Measurements from ENCODE around the gene DPY30. TPM values are rescaled to one million over a fixed set of nuclear protein-coding genes. Genes with fewer than 3 reads are reported as not detected.

The DPY30 gene
- total RNA-seq = 37.5 TPM
- long read RNA-seq, transcript DPY30-202 (5 exons, 708 nt) = major isoform, 7 of 13 reads
- long read RNA-seq, partial matches to known transcripts = 3 of 13 reads
- long read RNA-seq, other reads (novel, unspliced or antisense) = 1 of 13 reads

GRCh38 chr2:32039447-32040219 is at the start of gene DPY30:
DPY30 (minus strand) TSS chr2:32039805; CDS start chr2:32039456, 349 bp downstream.
- Histone ChIP-seq H3K36me3 (peaks cover 12% of the 10 kb centered on the region), H3K4me3 (peak within 1 kb of the TSS; percentile 97), H3K27ac (replicated peaks) (peak within 1 kb of the TSS; percentile 85), H3K4me1 (peaks cover 19% of the 10 kb centered on the region), H3K27me3 (ENCODE audit: low read depth) (no peaks in the 10 kb centered on the region), H3K9me3 (replicated peaks) (no peaks in the 10 kb centered on the region)
- intact Hi-C loops (cut with micrococcal nuclease) = no loop called here
- no peak for TF ChIP-seq CTCF (IDR thresholded peaks at IDR 0.05; ENCODE audit: borderline replicate concordance)
- peak; percentile 92 for DNase-seq

- DNase-seq = no peak
- H3K27ac ChIP-seq (replicated peaks) = no peak overlapping the region
- H3K4me1 ChIP-seq = peaks cover 14% of the 10 kb centered on the region
- intact Hi-C loops (cut with micrococcal nuclease) = no loop called here
- no peak overlapping the region for H3K4me3 ChIP-seq
- no peak for TF ChIP-seq CTCF (IDR thresholded peaks at IDR 0.05; ENCODE audit: borderline replicate concordance)
- no peaks in the 10 kb centered on the region for H3K27me3 ChIP-seq (ENCODE audit: low read depth)
- no peaks in the 10 kb centered on the region for H3K9me3 ChIP-seq (replicated peaks)
- peaks cover 22% of the 10 kb centered on the region for H3K36me3 ChIP-seq
Measured at GRCh38 chr2:32074134-32074506, 34.5 kb upstream of the DPY30 start.

GRCh38 chr2:32067549-32067948 is 27.9 kb upstream of the DPY30 start:
- TF ChIP-seq CTCF (IDR thresholded peaks at IDR 0.05; ENCODE audit: borderline replicate concordance) = no peak
- H3K4me3 ChIP-seq = no peak overlapping the region
- peaks cover 7% of the 10 kb centered on the region for H3K36me3 ChIP-seq
- no peak for DNase-seq
- no peak overlapping the region for H3K27ac ChIP-seq (replicated peaks)
- no peaks in the 10 kb centered on the region for H3K27me3 ChIP-seq (ENCODE audit: low read depth)
- no peaks in the 10 kb centered on the region for H3K9me3 ChIP-seq (replicated peaks)
- intact Hi-C loops (cut with micrococcal nuclease) = no loop called here
- peaks cover 49% of the 10 kb centered on the region for H3K4me1 ChIP-seq

- intact Hi-C loops (cut with micrococcal nuclease) = no loop called here
- TF ChIP-seq CTCF (IDR thresholded peaks at IDR 0.05; ENCODE audit: borderline replicate concordance) = no peak
- H3K27ac ChIP-seq (replicated peaks) = peak overlapping the region; percentile 96
- H3K4me1 ChIP-seq = peaks cover 52% of the 10 kb centered on the region
- H3K27me3 ChIP-seq (ENCODE audit: low read depth) = no peaks in the 10 kb centered on the region
- no peak for DNase-seq
- H3K4me3 ChIP-seq = peak overlapping the region; percentile 91
- H3K9me3 ChIP-seq (replicated peaks) = no peaks in the 10 kb centered on the region
- no peaks in the 10 kb centered on the region for H3K36me3 ChIP-seq
Measured at GRCh38 chr2:32064713-32065112, 25.1 kb upstream of the DPY30 start.

- intact Hi-C loops (cut with micrococcal nuclease) = no loop called here
Measured at GRCh38 chr2:32064021-32064601, 24.5 kb upstream of the DPY30 start.

More at GRCh38 chr2:32064021-32064601, 24.5 kb upstream of the DPY30 start:
- Histone ChIP-seq H3K4me1 (peaks cover 52% of the 10 kb centered on the region), H3K27me3 (ENCODE audit: low read depth) (no peaks in the 10 kb centered on the region), H3K9me3 (replicated peaks) (no peaks in the 10 kb centered on the region), H3K27ac (replicated peaks) (peak overlapping the region; percentile 96), H3K36me3 (no peaks in the 10 kb centered on the region), H3K4me3 (peak overlapping the region; percentile 91)
- TF ChIP-seq CTCF (IDR thresholded peaks at IDR 0.05; ENCODE audit: borderline replicate concordance) = no peak
- DNase-seq = no peak

Measured in left ventricle myocardium inferior (tissue), 1 donor.